ENCODE measurements around the gene FRMPD4.

DNA sequence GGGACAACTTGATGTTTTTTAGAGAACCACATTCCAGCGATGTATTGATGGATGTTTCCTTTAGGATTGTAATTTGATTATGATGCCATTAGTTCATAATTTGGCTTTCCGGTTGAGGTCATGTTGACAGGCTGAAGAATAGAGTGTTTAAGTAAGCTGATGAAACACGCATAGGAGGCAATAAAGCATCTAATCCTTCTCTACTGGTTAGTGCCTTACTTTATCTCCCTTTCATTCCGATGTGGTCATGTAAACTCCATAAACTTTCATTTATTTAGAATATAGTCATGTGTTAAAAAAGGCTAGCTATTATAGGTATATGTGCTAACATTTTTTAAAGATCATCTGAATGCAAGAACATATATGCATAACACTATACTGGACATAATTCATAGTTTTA, 15.0 kb downstream of the FRMPD4 start:
- TF ChIP-seq POLR2A (IDR thresholded peaks at IDR 0.05; ENCODE audit: low read length) (no peak), GATA1 (IDR thresholded peaks at IDR 0.05; ENCODE audit: low read depth, low read length) (no peak)
